ENCODE results near the gene CD300LD. TPM values are rescaled to one million over a fixed set of nuclear protein-coding genes. Genes with fewer than 3 reads are reported as not detected.

CD300LD gene
- total and polyA plus RNA-seq, 12 donors: not detected

GRCh38 chr17:74547264-74547663 is 44.8 kb downstream of the CD300LD start:
- Histone ChIP-seq H3K36me3 (replicated peaks in 1 of 2) (no peaks in the 10 kb centered on the region), H3K4me3 (no peak overlapping the region), H3K27me3 (no peaks in the 10 kb centered on the region), H3K4me1 (replicated peaks in 1 of 2) (no peaks in the 10 kb centered on the region), H3K9me3 (replicated peaks in 1 of 3) (no peaks in the 10 kb centered on the region), H3K27ac (no peak overlapping the region)
- no peak for DNase-seq
- TF ChIP-seq, protein P1, sequence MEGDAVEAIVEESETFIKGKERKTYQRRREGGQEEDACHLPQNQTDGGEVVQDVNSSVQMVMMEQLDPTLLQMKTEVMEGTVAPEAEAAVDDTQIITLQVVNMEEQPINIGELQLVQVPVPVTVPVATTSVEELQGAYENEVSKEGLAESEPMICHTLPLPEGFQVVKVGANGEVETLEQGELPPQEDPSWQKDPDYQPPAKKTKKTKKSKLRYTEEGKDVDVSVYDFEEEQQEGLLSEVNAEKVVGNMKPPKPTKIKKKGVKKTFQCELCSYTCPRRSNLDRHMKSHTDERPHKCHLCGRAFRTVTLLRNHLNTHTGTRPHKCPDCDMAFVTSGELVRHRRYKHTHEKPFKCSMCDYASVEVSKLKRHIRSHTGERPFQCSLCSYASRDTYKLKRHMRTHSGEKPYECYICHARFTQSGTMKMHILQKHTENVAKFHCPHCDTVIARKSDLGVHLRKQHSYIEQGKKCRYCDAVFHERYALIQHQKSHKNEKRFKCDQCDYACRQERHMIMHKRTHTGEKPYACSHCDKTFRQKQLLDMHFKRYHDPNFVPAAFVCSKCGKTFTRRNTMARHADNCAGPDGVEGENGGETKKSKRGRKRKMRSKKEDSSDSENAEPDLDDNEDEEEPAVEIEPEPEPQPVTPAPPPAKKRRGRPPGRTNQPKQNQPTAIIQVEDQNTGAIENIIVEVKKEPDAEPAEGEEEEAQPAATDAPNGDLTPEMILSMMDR (IDR thresholded peaks at IDR 0.05): no peak
- no peak for TF ChIP-seq POLR2A (IDR thresholded peaks at IDR 0.05)
- intact Hi-C loops (cut with DNase I): no loop called here
- WGBS, 4 donors: 82 to 92% (median 87%) methylated on average over 6 to 7 of the region's 7 CpGs

- Histone ChIP-seq H3K4me3 (no peak overlapping the region), H3K27ac (peak overlapping the region in 1 of 5 donors; percentile 72), H3K9me3 (replicated peaks in 1 of 3) (no peaks in the 10 kb centered on the region), H3K4me1 (replicated peaks in 1 of 2) (no peaks in the 10 kb centered on the region), H3K36me3 (replicated peaks in 1 of 2) (no peaks in the 10 kb centered on the region), H3K27me3 (no peaks in the 10 kb centered on the region)
- 63 to 86% (median 74%) methylated on average over 2 to 7 of the region's 7 CpGs for WGBS, 4 donors
- TF ChIP-seq, protein P1 (IDR thresholded peaks at IDR 0.05): no peak
- no peak for TF ChIP-seq POLR2A (IDR thresholded peaks at IDR 0.05)
- intact Hi-C loops (cut with DNase I): no loop called here
- no peak for DNase-seq
Measured at GRCh38 chr17:74546586-74546985, 45.5 kb downstream of the CD300LD start.

- TF ChIP-seq POLR2A (IDR thresholded peaks at IDR 0.05): no peak
- TF ChIP-seq, protein P1 (IDR thresholded peaks at IDR 0.05): no peak
- H3K36me3 ChIP-seq (replicated peaks in 1 of 2): no peaks in the 10 kb centered on the region
- intact Hi-C loops (cut with DNase I): no loop called here
- H3K27me3 ChIP-seq: no peaks in the 10 kb centered on the region
- no peaks in the 10 kb centered on the region for H3K4me1 ChIP-seq (replicated peaks in 1 of 2)
- no peaks in the 10 kb centered on the region for H3K9me3 ChIP-seq (replicated peaks in 1 of 3)
- peak within 1 kb of the TSS in 2 of 5 donors; percentile 8 to 72 for H3K27ac ChIP-seq
- 60 to 71% (median 66%) methylated on average over 3 to 5 of the region's 5 CpGs for WGBS, 4 donors
- peak within 1 kb of the TSS in 1 of 4 donors; percentile 7 for H3K4me3 ChIP-seq
- peak in 3 of 7 donors; percentile 23 to 48 (median 34) for DNase-seq
Measured at GRCh38 chr17:74545843-74546230, 46.2 kb downstream of the CD300LD start, which contains the start of gene CD300C. Gene CD300C (minus strand): TSS chr17:74546115. CDS start chr17:74545782, 333 bp downstream.

GRCh38 chr17:74544991-74545842 is 46.9 kb downstream of the CD300LD start:
- intact Hi-C loops (cut with DNase I): no loop called here
- no peaks in the 10 kb centered on the region for H3K27me3 ChIP-seq
- no peak for TF ChIP-seq POLR2A (IDR thresholded peaks at IDR 0.05)
- TF ChIP-seq, protein P1 (IDR thresholded peaks at IDR 0.05): no peak
- H3K27ac ChIP-seq: peak overlapping the region in 2 of 5 donors; percentile 8 to 72
- WGBS, 4 donors: 72 to 79% (median 76%) methylated on average over 14 to 16 of the region's 16 CpGs
- no peaks in the 10 kb centered on the region for H3K36me3 ChIP-seq (replicated peaks in 1 of 2)
- no peaks in the 10 kb centered on the region for H3K4me1 ChIP-seq (replicated peaks in 1 of 2)
- H3K4me3 ChIP-seq: peak overlapping the region in 1 of 4 donors; percentile 7
- no peak for DNase-seq
- H3K9me3 ChIP-seq (replicated peaks in 1 of 3): no peaks in the 10 kb centered on the region
